ENCODE data around the gene EFNA2.
"Not testable (repeated sequence)": the region's sequence is repeated elsewhere in the genome, so short reads cannot be mapped to it uniquely, and the experiment has no call there.

The EFNA2 gene

GRCh38 chr19:1298235-1298634, 12.6 kb downstream of the EFNA2 start:
- no peak for ATAC-seq
- no peak for DNase-seq

- DNase-seq, result no peak
- ATAC-seq, result no peak
Measured at GRCh38 chr19:1299801-1300200, 14.1 kb downstream of the EFNA2 start.

- DNase-seq, result no peak
- no peak for ATAC-seq
Measured at GRCh38 chr19:1300744-1301490, 15.2 kb downstream of the EFNA2 start.

- no peak for ATAC-seq
- DNase-seq, result no peak
Measured at GRCh38 chr19:1302533-1303239, 17.0 kb downstream of the EFNA2 start.

- no peak for ATAC-seq
- no peak for DNase-seq
Measured at GRCh38 chr19:1304197-1304924, 18.7 kb downstream of the EFNA2 start.

GRCh38 chr19:1305354-1305753, 19.7 kb downstream of the EFNA2 start:
- ATAC-seq, DNase-seq: not testable (repeated sequence)

GRCh38 chr19:1307320-1307719, 21.6 kb downstream of the EFNA2 start:
- ATAC-seq (no peak), DNase-seq (no peak)

GRCh38 chr19:1307755-1308303, 22.2 kb downstream of the EFNA2 start:
- ATAC-seq (no peak), DNase-seq (no peak)

- DNase-seq (no peak), ATAC-seq (no peak)
Measured at GRCh38 chr19:1308718-1309117, 23.0 kb downstream of the EFNA2 start.

GRCh38 chr19:1309977-1310852, 24.5 kb downstream of the EFNA2 start:
- no peak for DNase-seq
- ATAC-seq, result no peak

GRCh38 chr19:1310853-1311180, 25.1 kb downstream of the EFNA2 start:
- no peak for DNase-seq
- ATAC-seq, result no peak

- DNase-seq (no peak), ATAC-seq (no peak)
Measured at GRCh38 chr19:1311543-1312091, 25.9 kb downstream of the EFNA2 start.

GRCh38 chr19:1312767-1313694, 27.4 kb downstream of the EFNA2 start:
- DNase-seq, result no peak
- ATAC-seq, result no peak

- no peak for ATAC-seq
- no peak for DNase-seq
Measured at GRCh38 chr19:1313695-1314613, 28.3 kb downstream of the EFNA2 start.

- DNase-seq, result peak; percentile 67
- ATAC-seq, result no peak
Measured at GRCh38 chr19:1315470-1316166, 29.9 kb downstream of the EFNA2 start.

- no peak for DNase-seq
Measured at GRCh38 chr19:1316466-1316865, 30.8 kb downstream of the EFNA2 start.

GRCh38 chr19:1317274-1318003, 31.8 kb downstream of the EFNA2 start:
- ATAC-seq, result no peak
- no peak for DNase-seq

More at GRCh38 chr19:1316466-1316865, 30.8 kb downstream of the EFNA2 start:
- ATAC-seq, result no peak

All from stimulated activated naive CD8-positive, alpha-beta T cell treated with anti-CD3 and anti-CD28 coated beads, Interleukin-15, Interleukin-2, amounts not matched to agents 100 U/mL and 50 U/mL, for 24 hours (primary cell).